K562 (cell line): ENCODE results near the gene GRB2. TPM values are rescaled to one million over a fixed set of nuclear protein-coding genes. Genes with fewer than 3 reads are reported as not detected.

ENCODE experiments used
- ATAC-seq: fragments of 200-7000 bp; cut with Tn5 transposase; 3 replicates; pipeline ENCODE4 v1.9.1; 2020; ENCODE audit warnings: moderate library complexity
- BruUV-seq: library from RNA; stranded (reverse); fragments of 400-500 nt; replicated peaks from 2 replicates; lab custom pipeline; 2021; lab: Mats Ljungman, UMichigan
- CTCF ChIA-PET: fragments of 300-600 bp; formaldehyde crosslinking; extraction: SDS; loops from one replicate; lab custom pipeline; 2021; ENCODE audit warnings: low intra/inter-chr PET ratio; lab: Yijun Ruan, JAX
- POLR2A ChIA-PET: fragments of 300-600, 350-650 bp; sonication (Branson Sonifier 250); formaldehyde crosslinking; extraction: SDS; loops from one replicate; lab custom pipeline; 2021; ENCODE audit warnings: antibody characterized with exemption, inconsistent platforms; lab: Yijun Ruan, JAX
- DNase-seq, 4 experiments: peaks; one replicate each; pipeline versions ENCODE4 v3.0.0 to v3.0.0-alpha.2; 2011 to 2018; ENCODE audit warnings: low spot score in 3 of 4, mixed read lengths in 3 of 4; ENCODE audit errors: extremely low read depth in 1 of 4
- FAIRE-seq: peaks from 2 replicates; lab custom pipeline; 2011; peaks lifted over from hg19 to GRCh38; lab: Jason Lieb, UNC
- H2AFZ ChIP-seq: 2 replicates; pipeline ENCODE4 v1.6.0; 2011; ENCODE audit warnings: low read depth, low read length, control low read depth, inconsistent platforms
- H3K27ac ChIP-seq: fragments of 200-600 bp; 3 replicates; pipeline ENCODE4 v1.8.0; 2011; ENCODE audit warnings: low read depth, mild to moderate bottlenecking, control low read depth, inconsistent platforms, low read length, moderate library complexity, mixed read lengths; ENCODE audit errors: extremely low read depth
- H3K27me3 ChIP-seq, 2 experiments: fragments of 300-600 bp in 1 of 2; 2 replicates in 1 of 2; 3 replicates in 1 of 2; pipeline versions ENCODE4 v1.6.0 to v1.8.0; 2011; ENCODE audit warnings: inconsistent platforms in 2 of 2, low read length in 2 of 2, mild to moderate bottlenecking in 1 of 2, mixed read lengths in 1 of 2, moderate library complexity in 1 of 2; ENCODE audit not compliant: control insufficient read depth in 2 of 2, insufficient read depth in 2 of 2
- H3K36me3 ChIP-seq: fragments of 300-600 bp; 3 replicates; pipeline ENCODE4 v1.8.0; 2011; ENCODE audit warnings: mild to moderate bottlenecking, low read length, inconsistent platforms; ENCODE audit not compliant: control insufficient read depth, insufficient read depth
- H3K4me1 ChIP-seq, 2 experiments: fragments of 200-600 bp in 1 of 2; replicated peaks in 1 of 2; 2 replicates in 1 of 2; 3 replicates in 1 of 2; pipeline versions ENCODE4 v1.5.1 to v1.8.0; 2011; ENCODE audit warnings: inconsistent platforms in 2 of 2, low read length in 2 of 2, mild to moderate bottlenecking in 1 of 2, mixed read lengths in 1 of 2, moderate library complexity in 1 of 2; ENCODE audit not compliant: control insufficient read depth in 2 of 2, insufficient read depth in 2 of 2
- H3K4me2 ChIP-seq: 2 replicates; pipeline ENCODE4 v1.6.1; 2011; ENCODE audit warnings: low read length, control low read depth, inconsistent platforms, mixed read lengths; ENCODE audit not compliant: insufficient read depth
- H3K4me3 ChIP-seq: fragments of 200-600 bp; sonication (generic), shearing (Covaris generic); 2 replicates; pipeline ENCODE4 v1.5.1; 2016; ENCODE audit warnings: control low read depth, inconsistent platforms
- H3K79me2 ChIP-seq: fragments of 200-600 bp; 3 replicates; pipeline ENCODE4 v1.8.0; 2011; ENCODE audit warnings: low read length, inconsistent platforms; ENCODE audit not compliant: control insufficient read depth, insufficient read depth
- H3K9ac ChIP-seq, 2 experiments: 2 replicates each; pipeline versions ENCODE4 v1.6.0 to v1.6.1; 2011; ENCODE audit warnings: low read depth in 2 of 2, low read length in 2 of 2, control low read depth in 1 of 2, inconsistent platforms in 1 of 2, mild to moderate bottlenecking in 1 of 2, mixed read lengths in 1 of 2; ENCODE audit not compliant: insufficient read depth in 1 of 2
- H3K9me1 ChIP-seq: one replicate; pipeline ENCODE4 v1.6.0; 2011; ENCODE audit warnings: inconsistent platforms, mild to moderate bottlenecking, low read length, moderate library complexity; ENCODE audit not compliant: control insufficient read depth, insufficient read depth
- H3K9me3 ChIP-seq: replicated peaks from 2 replicates; pipeline ENCODE4 v1.5.1; 2011; ENCODE audit warnings: low read depth, low read length, inconsistent platforms; ENCODE audit not compliant: control insufficient read depth, insufficient read depth
- H4K20me1 ChIP-seq: replicated peaks from 2 replicates; pipeline ENCODE4 v1.6.1; 2011; ENCODE audit warnings: low read length, inconsistent platforms, mixed read lengths; ENCODE audit not compliant: control insufficient read depth, insufficient read depth
- BCOR ChIP-seq: fragments of 450-650 bp; IDR thresholded peaks from 2 replicates; pipeline ENCODE4 v1.6.1; 2016
- CHD2 ChIP-seq: IDR thresholded peaks from 2 replicates; pipeline ENCODE4 v1.6.1; 2011; ENCODE audit warnings: low read depth, low read length
- ETS2 ChIP-seq: IDR thresholded peaks from 2 replicates; pipeline ENCODE4 v1.6.1; 2016; ENCODE audit warnings: borderline replicate concordance, missing genetic modification characterization, mild to moderate bottlenecking, moderate library complexity, missing compliant biosample characterization; ENCODE audit not compliant: poor library complexity, severe bottlenecking
- HMBOX1 ChIP-seq: sonication (generic); IDR thresholded peaks from 2 replicates; pipeline ENCODE4 v1.6.1; 2016
- HNRNPH1 ChIP-seq: fragments of 200-400 bp; formaldehyde crosslinking; optimal IDR thresholded peaks from 2 replicates; pipeline ENCODE3; 2017; ENCODE audit warnings: low read depth, mild to moderate bottlenecking, low read length, moderate library complexity
- MAX ChIP-seq: sonication (generic); formaldehyde crosslinking; IDR thresholded peaks from 2 replicates; pipeline ENCODE4 v1.9.0; 2022; ENCODE audit warnings: mild to moderate bottlenecking, missing genetic modification reagents
- MEIS2 ChIP-seq: fragments of 450-650 bp; IDR thresholded peaks from 2 replicates; pipeline ENCODE4 v1.6.1; 2014; ENCODE audit warnings: mild to moderate bottlenecking; ENCODE audit not compliant: partially characterized antibody
- MLLT1 ChIP-seq, 2 experiments: fragments of 450-650 bp; IDR thresholded peaks; 2 replicates each; pipeline ENCODE4 v1.6.1; 2016
- NCOA2 ChIP-seq, 2 experiments: fragments of 450-650 bp; IDR thresholded peaks; 2 replicates each; pipeline ENCODE4 v1.6.1; 2018; ENCODE audit warnings: mild to moderate bottlenecking in 2 of 2, moderate library complexity in 1 of 2; ENCODE audit not compliant: partially characterized antibody in 2 of 2
- NR2C2 ChIP-seq, 2 experiments: fragments of 200-800 bp in 1 of 2; sonication (Bioruptor generic) in 1 of 2; sonication (generic) in 1 of 2; formaldehyde crosslinking in 1 of 2; IDR thresholded peaks; 2 replicates each; pipeline versions ENCODE4 v1.6.1 to v1.8.0; 2016 to 2022; ENCODE audit warnings: mild to moderate bottlenecking in 1 of 2, missing compliant biosample characterization in 1 of 2, missing genetic modification characterization in 1 of 2, missing genetic modification reagents in 1 of 2
- PKNOX1 ChIP-seq: fragments of 450-650 bp; IDR thresholded peaks from 2 replicates; pipeline ENCODE4 v1.6.1; 2016
- RBM25 ChIP-seq: fragments of 200-400 bp; formaldehyde crosslinking; IDR thresholded peaks from 2 replicates; pipeline ENCODE4 v1.6.1; 2018; ENCODE audit warnings: low read length, low read depth, moderate library complexity; ENCODE audit not compliant: severe bottlenecking
- RNF2 ChIP-seq: sonication (generic); IDR thresholded peaks from 2 replicates; pipeline ENCODE4 v1.6.1; 2016
- TAF15 ChIP-seq: fragments of 200-400 bp; formaldehyde crosslinking; IDR thresholded peaks from 2 replicates; pipeline ENCODE4 v1.6.1; 2017; ENCODE audit warnings: mild to moderate bottlenecking, low read depth, low read length, moderate library complexity
- ZNF121 ChIP-seq: sonication (generic); formaldehyde crosslinking; conservative IDR thresholded peaks from 2 replicates; pipeline ENCODE4 v1.8.0; 2022; ENCODE audit warnings: missing genetic modification reagents
- ZNF165 ChIP-seq: fragments of 250-450 bp; sonication (Bioruptor Pico); IDR thresholded peaks from 2 replicates; pipeline ENCODE4 v1.4.0; 2020; ENCODE audit warnings: borderline replicate concordance
- ZNF282 ChIP-seq: sonication (generic); formaldehyde crosslinking; IDR thresholded peaks from 2 replicates; pipeline ENCODE4 v1.8.1; 2023; ENCODE audit warnings: missing genetic modification reagents
- ZNF316 ChIP-seq: fragments of 450-650 bp; IDR thresholded peaks from 2 replicates; pipeline ENCODE4 v1.6.1; 2016
- WGBS: fragments of 100-300 bp; shearing (Covaris generic); methylation state at CpG from one replicate; pipeline ENCODE4 v1.1.6; 2016; ENCODE audit warnings: low coverage, mixed read lengths; ENCODE audit not compliant: insufficient coverage; ENCODE audit errors: missing lambda C conversion rate; 5-methylcytosine and 5-hydroxymethylcytosine counted together
- in situ Hi-C: fragments of 300-500 bp; cut with MboI; formaldehyde crosslinking; loops from 4 replicates; pipeline ENCODE4 v1.15.0; 2018; ENCODE audit warnings: inconsistent platforms, mixed read lengths
- intact Hi-C: fragments of 100-400 bp; cut with micrococcal nuclease; formaldehyde crosslinking; loops from 2 replicates; pipeline ENCODE4 v1.14.2; 2022
- polyA plus RNA-seq, 8 experiments: library from polyadenylated mRNA; depleted of rRNA in 4 of 8; stranded (reverse) in 5 of 8; unstranded in 3 of 8; fragments of >200 nt; fragmentation: Nextera tagmentation in 2 of 8; fragmentation: Illumina TruSeq in 1 of 8; extraction: Ambion mirVana in 2 of 8; extraction: Trizol in 1 of 8; gene quantifications; 2 replicates each; pipeline versions ENCODE4 v1.2.1 to v1.2.3, GENCODE V29; 2011 to 2014; ENCODE audit warnings: inconsistent platforms in 1 of 8, missing spikeins in 1 of 8
- total RNA-seq, 7 experiments: library from RNA; depleted of rRNA in 6 of 7; stranded (reverse); fragments of >200 nt in 6 of 7; fragmentation: Illumina TruSeq in 2 of 7; extraction: Trizol in 2 of 7; gene quantifications; 2 replicates each; pipeline versions ENCODE4 v1.2.1 to v1.2.3, GENCODE V29; 2011 to 2021; ENCODE audit warnings: low replicate concordance in 1 of 7

The GRB2 gene
- total and polyA plus RNA-seq, 9 of the 15 experiments (the other 6 are each of a cell fraction or from before 2014, with no cell fraction given) = 57.2 to 136 (median 84.8) TPM

- TF ChIP-seq PKNOX1 (peak; percentile 81), HMBOX1 (peak; percentile 74), NR2C2 (CRISPR knock-in tag; IDR thresholded peaks at IDR 0.05) (no peak), NR2C2 (tag; IDR thresholded peaks at IDR 0.05) (0 out of 2 replicates have a peak, but pooled peaks have one; percentile 13), TAF15 (no peak), MEIS2 (peak; percentile 85), ZNF165 (CRISPR knock-in tag) (no peak)
Observed at GRCh38 chr17:75335315-75335714, 70.2 kb downstream of the GRB2 start (continued).

GRCh38 chr17:75334723-75335122 is 70.8 kb downstream of the GRB2 start:
- Histone ChIP-seq H3K4me3 (no peak overlapping the region), H3K27ac (no peak overlapping the region), H3K27me3 (no peaks in the 10 kb centered on the region)
- no peak for DNase-seq
- in situ Hi-C loops = no loop called here
- TF ChIP-seq HNRNPH1 = no peak
- TF ChIP-seq ZNF121 = peak; percentile 94
- TF ChIP-seq CHD2 = no peak
- TF ChIP-seq MLLT1 (IDR thresholded peaks at IDR 0.05) = no peak
- TF ChIP-seq RNF2 = no peak
- peak; percentile 18; the same call in 1 of the 2 replicates for TF ChIP-seq BCOR
- TF ChIP-seq ZNF282 (CRISPR knock-in tag) = no peak
- no peak for TF ChIP-seq NCOA2 (IDR thresholded peaks at IDR 0.05; ENCODE audit: partially characterized antibody in 2 of 2)
- TF ChIP-seq RBM25 = peak; percentile 66
- no peak for TF ChIP-seq ZNF316
- no peak for TF ChIP-seq ETS2
- TF ChIP-seq MAX = no peak
- TF ChIP-seq, all 486 proteins: peak for 3
- no TSS peak for BruUV-seq
- ChIA-PET CTCF (no interaction called here), POLR2A (interaction anchor here (1.1 to 1.7 kb wide), 3 partner anchors 15 to 60 kb away, joined by 3 to 5 read pairs (median 4); no protein-coding TSS in a partner anchor)
- no peak for ATAC-seq
- Histone ChIP-seq H3K9me3 (no peaks in the 10 kb centered on the region), H3K9me1 (no peaks in the 10 kb centered on the region), H3K4me1 (peaks cover 15 to 20% of the 10 kb centered on the region in 2 experiments), H3K4me2 (no peak overlapping the region), H3K79me2 (peaks cover 79% of the 10 kb centered on the region), H3K9ac (no peak overlapping the region), H4K20me1 (peaks cover 3% of the 10 kb centered on the region; the same call in 1 of the 2 replicates), H3K36me3 (peaks cover 28% of the 10 kb centered on the region; the same call in 1 of the 3 replicates), H2AFZ (no peak overlapping the region)
- no peak for FAIRE-seq
- 100% methylated on average over 3 of the region's 3 CpGs for WGBS
- intact Hi-C loops = no loop called here
